PC-9 (cell line): ENCODE results near the gene ARGLU1. TPM values are rescaled to one million over a fixed set of nuclear protein-coding genes. Genes with fewer than 3 reads are reported as not detected.

Experiments used
- BruUV-seq: library from RNA; stranded (reverse); fragments of 400-500 nt; replicated peaks from 2 replicates; lab custom pipeline; 2021; lab: Mats Ljungman, UMichigan
- CTCF ChIA-PET: fragments of 300-600 bp; sonication (Branson Sonifier 250); formaldehyde crosslinking; loops from one replicate; lab custom pipeline; 2022; ENCODE audit warnings: antibody characterized with exemption; lab: Charles Lee
- POLR2A ChIA-PET: fragments of 300-600 bp; sonication (Branson Sonifier 250); formaldehyde crosslinking; loops from one replicate; lab custom pipeline; 2022; ENCODE audit warnings: antibody characterized with exemption; ENCODE audit not compliant: unreplicated experiment; lab: Charles Lee
- DNase-seq, 2 experiments: peaks; one replicate each; pipeline versions ENCODE4 v3.0.0 to v3.0.0-alpha.2; 2015 to 2022; ENCODE audit warnings: mixed read lengths in 1 of 2
- H2AFZ ChIP-seq: fragments of 200-600 bp; sonication (generic); 2 replicates; pipeline ENCODE4 v1.8.1; 2017; ENCODE audit warnings: antibody characterized with exemption
- H3F3A ChIP-seq: fragments of 200-600 bp; sonication (generic); 2 replicates; pipeline ENCODE4 v1.8.1; 2017; ENCODE audit warnings: antibody characterized with exemption, mild to moderate bottlenecking, low read depth; ENCODE audit not compliant: insufficient read depth
- H3K27ac ChIP-seq: fragments of 200-600 bp; sonication (generic); 2 replicates; pipeline ENCODE4 v1.6.1; 2016; ENCODE audit warnings: mixed run types
- H3K27me3 ChIP-seq: fragments of 200-600 bp; sonication (generic); 2 replicates; pipeline ENCODE4 v1.6.1; 2016; ENCODE audit warnings: low read depth, mixed run types; ENCODE audit not compliant: insufficient read depth
- H3K36me3 ChIP-seq: fragments of 200-600 bp; sonication (generic); 2 replicates; pipeline ENCODE4 v1.6.1; 2016; ENCODE audit warnings: low read depth, mixed run types
- H3K4me1 ChIP-seq: fragments of 200-600 bp; sonication (generic); replicated peaks from 2 replicates; pipeline ENCODE4 v1.6.1; 2016; ENCODE audit warnings: mixed run types; ENCODE audit not compliant: insufficient read depth
- H3K4me2 ChIP-seq: fragments of 200-600 bp; sonication (generic); 2 replicates; pipeline ENCODE4 v1.6.1; 2017; ENCODE audit warnings: mixed run types
- H3K4me3 ChIP-seq: fragments of 200-600 bp; sonication (generic); 2 replicates; pipeline ENCODE4 v1.6.1; 2016; ENCODE audit warnings: mixed run types
- H3K79me2 ChIP-seq: fragments of 200-600 bp; sonication (generic); 2 replicates; pipeline ENCODE4 v1.6.1; 2017; ENCODE audit warnings: low read depth, mixed run types
- H3K9me2 ChIP-seq: fragments of 200-600 bp; sonication (generic); 2 replicates; pipeline ENCODE4 v1.8.1; 2017; ENCODE audit warnings: mild to moderate bottlenecking; ENCODE audit not compliant: insufficient read depth
- H3K9me3 ChIP-seq: fragments of 200-600 bp; sonication (generic); 2 replicates; pipeline ENCODE4 v1.8.1; 2016; ENCODE audit warnings: low read depth; ENCODE audit not compliant: insufficient read depth
- H4K20me1 ChIP-seq: fragments of 200-600 bp; sonication (generic); 2 replicates; pipeline ENCODE4 v1.8.1; 2017; ENCODE audit not compliant: insufficient read depth
- EZH2 ChIP-seq: fragments of 200-600 bp; sonication (generic); IDR thresholded peaks from 2 replicates; pipeline ENCODE4 v1.8.0; 2017; ENCODE audit warnings: antibody characterized with exemption, low read depth
- intact Hi-C: fragments of 100-400 bp; cut with micrococcal nuclease; formaldehyde crosslinking; loops from one replicate; pipeline ENCODE4 v1.10.0; 2022; ENCODE audit not compliant: unreplicated experiment
- total RNA-seq: library from RNA; stranded (reverse); gene quantifications from 2 replicates; pipeline ENCODE4 v1.2.3, GENCODE V29; 2021
- TF ChIP-seq, protein P1 (sequence below): fragments of 200-600 bp; sonication (generic); conservative IDR thresholded peaks from 2 replicates; pipeline ENCODE4 v1.6.1; 2017; ENCODE audit warnings: mixed run types, antibody characterized with exemption, mild to moderate bottlenecking, moderate library complexity

ARGLU1 gene
- total RNA-seq, 1 experiment from 2014 or later: 89.2 TPM

GRCh38 chr13:106535552-106536243 is 32.2 kb downstream of the ARGLU1 start, which contains the start of gene EFNB2:
EFNB2 (minus strand) TSS chr13:106535662; CDS start chr13:106534964, 698 bp downstream.
- H3K4me1 ChIP-seq: peaks cover 16% of the 10 kb centered on the region
- peak; percentile 91 to 94 for DNase-seq
- ChIA-PET POLR2A (interaction anchor here (0.6 kb wide), 1 partner anchor 29 kb away, joined by 3 read pairs; no protein-coding TSS in a partner anchor), CTCF (interaction anchor here (0.6 to 1.3 kb wide), 3 partner anchors 382 to 1964 kb away, joined by 3 to 5 read pairs (median 3); no protein-coding TSS in a partner anchor)
- H3K79me2 ChIP-seq: peaks cover 41% of the 10 kb centered on the region
- H3K27me3 ChIP-seq: no peaks in the 10 kb centered on the region
- peak within 1 kb of the TSS; percentile 72 for H3K4me3 ChIP-seq
- H3K27ac ChIP-seq: peak within 1 kb of the TSS; percentile 83
- H3F3A ChIP-seq: peaks cover 35% of the 10 kb centered on the region
- no peaks in the 10 kb centered on the region for H3K9me3 ChIP-seq
- H3K36me3 ChIP-seq: 0 out of 2 replicates have a peak, but pooled peaks cover 10% of the 10 kb centered on the region
- TF ChIP-seq, protein P1, sequence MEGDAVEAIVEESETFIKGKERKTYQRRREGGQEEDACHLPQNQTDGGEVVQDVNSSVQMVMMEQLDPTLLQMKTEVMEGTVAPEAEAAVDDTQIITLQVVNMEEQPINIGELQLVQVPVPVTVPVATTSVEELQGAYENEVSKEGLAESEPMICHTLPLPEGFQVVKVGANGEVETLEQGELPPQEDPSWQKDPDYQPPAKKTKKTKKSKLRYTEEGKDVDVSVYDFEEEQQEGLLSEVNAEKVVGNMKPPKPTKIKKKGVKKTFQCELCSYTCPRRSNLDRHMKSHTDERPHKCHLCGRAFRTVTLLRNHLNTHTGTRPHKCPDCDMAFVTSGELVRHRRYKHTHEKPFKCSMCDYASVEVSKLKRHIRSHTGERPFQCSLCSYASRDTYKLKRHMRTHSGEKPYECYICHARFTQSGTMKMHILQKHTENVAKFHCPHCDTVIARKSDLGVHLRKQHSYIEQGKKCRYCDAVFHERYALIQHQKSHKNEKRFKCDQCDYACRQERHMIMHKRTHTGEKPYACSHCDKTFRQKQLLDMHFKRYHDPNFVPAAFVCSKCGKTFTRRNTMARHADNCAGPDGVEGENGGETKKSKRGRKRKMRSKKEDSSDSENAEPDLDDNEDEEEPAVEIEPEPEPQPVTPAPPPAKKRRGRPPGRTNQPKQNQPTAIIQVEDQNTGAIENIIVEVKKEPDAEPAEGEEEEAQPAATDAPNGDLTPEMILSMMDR: no peak
- TF ChIP-seq EZH2: no peak
- peak within 1 kb of the TSS; percentile 99 for H3K4me2 ChIP-seq
- peak within 1 kb of the TSS; percentile 88 for H2AFZ ChIP-seq
- intact Hi-C loops: loop anchor here (1.0 to 10.0 kb wide), 4 partner anchors 383 to 721 kb away; no protein-coding TSS in a partner anchor
- no peaks in the 10 kb centered on the region for H3K9me2 ChIP-seq
- no TSS peak for BruUV-seq
- H4K20me1 ChIP-seq: no peaks in the 10 kb centered on the region; the same call in 1 of the 2 replicates

DNA sequence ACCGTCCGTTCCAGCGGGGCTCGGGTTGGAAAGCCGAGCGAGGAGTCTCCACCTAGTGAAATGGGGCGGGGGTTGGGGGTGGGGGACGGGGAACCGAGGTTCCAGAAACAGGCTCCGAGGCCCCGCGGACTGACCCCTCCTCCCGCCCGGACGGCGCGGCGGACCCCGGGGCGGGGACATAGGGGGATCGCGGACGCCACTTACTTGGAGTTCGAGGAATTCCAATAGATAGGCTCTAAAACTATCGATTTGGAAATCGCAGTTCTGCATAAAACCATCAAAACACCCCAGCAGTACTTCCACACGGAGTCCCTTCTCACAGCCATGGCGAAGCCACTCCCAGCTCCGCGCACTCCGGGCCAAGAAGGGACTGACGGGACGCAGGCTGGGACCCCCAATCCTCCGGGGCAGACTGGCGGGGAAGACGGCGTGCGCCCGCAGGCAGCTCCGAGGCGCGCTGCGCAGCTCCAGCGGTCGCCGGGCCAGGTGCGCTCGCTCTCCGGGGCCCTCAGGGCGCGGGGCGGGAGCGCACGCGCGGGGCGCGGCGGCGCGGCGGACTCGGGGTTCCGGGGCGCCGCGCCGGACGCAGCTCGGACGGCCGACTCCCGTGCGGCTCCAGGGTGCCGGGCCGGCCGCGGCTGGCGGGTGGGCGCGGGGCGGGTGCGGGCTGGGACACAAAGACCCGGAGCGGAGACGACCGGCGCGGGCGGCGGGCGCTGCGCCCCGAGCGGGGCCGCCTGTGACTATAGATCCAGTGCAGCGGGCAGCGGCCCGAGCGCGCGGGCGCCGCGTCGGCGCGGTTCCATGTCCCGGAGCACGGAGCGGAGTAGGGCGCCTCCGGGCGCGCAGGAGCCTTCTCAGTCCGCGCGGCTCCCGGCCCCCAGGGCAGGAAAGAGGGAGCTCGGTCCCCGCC is 33.0 kb downstream of the ARGLU1 start:
- Histone ChIP-seq H3K27me3 (no peaks in the 10 kb centered on the region), H3K9me2 (no peaks in the 10 kb centered on the region), H3K4me3 (peak overlapping the region; percentile 72), H4K20me1 (no peaks in the 10 kb centered on the region; the same call in 1 of the 2 replicates), H3K79me2 (peaks cover 49% of the 10 kb centered on the region), H3K4me1 (peaks cover 24% of the 10 kb centered on the region), H3K4me2 (peak overlapping the region; percentile 99), H3K36me3 (0 out of 2 replicates have a peak, but pooled peaks cover 6% of the 10 kb centered on the region), H3K27ac (peak overlapping the region; percentile 83), H3F3A (peaks cover 37% of the 10 kb centered on the region), H2AFZ (peak overlapping the region; percentile 76), H3K9me3 (no peaks in the 10 kb centered on the region)
- ChIA-PET POLR2A (no interaction called here), CTCF (interaction anchor here (0.6 to 0.8 kb wide), 3 partner anchors 383 to 798 kb away, joined by 3 to 9 read pairs (median 3); no protein-coding TSS in a partner anchor)
- BruUV-seq: no TSS peak
- TF ChIP-seq, protein P1: no peak
- no peak for TF ChIP-seq EZH2
- intact Hi-C loops: loop anchor here (5.0 to 10.0 kb wide), 7 partner anchors 453 to 1763 kb away; no protein-coding TSS in a partner anchor
- DNase-seq: no peak
